ENCODE measurements around the gene ATAD3C.
"Not testable (repeated sequence)": the region's sequence is repeated elsewhere in the genome, so short reads cannot be mapped to it uniquely, and the experiment has no call there.

ATAD3C gene

GRCh38 chr1:1456683-1457255, 7.3 kb downstream of the ATAD3C start:
- peaks cover 13% of the 10 kb centered on the region for H3K27me3 Mint-ChIP-seq
- H3K4me3 Mint-ChIP-seq, H3K27ac Mint-ChIP-seq, DNase-seq, CTCF ChIA-PET, H3K9me3 Mint-ChIP-seq, H3K4me1 Mint-ChIP-seq, H3K36me3 Mint-ChIP-seq: not testable (repeated sequence)

- H3K9me3 Mint-ChIP-seq, DNase-seq, H3K27ac Mint-ChIP-seq, H3K36me3 Mint-ChIP-seq, CTCF ChIA-PET, H3K4me1 Mint-ChIP-seq, H3K4me3 Mint-ChIP-seq: not testable (repeated sequence)
- peaks cover 20% of the 10 kb centered on the region for H3K27me3 Mint-ChIP-seq
These were observed 9.7 kb downstream of the ATAD3C start for GRCh38 chr1:1459156-1459555.

GRCh38 chr1:1459711-1460110, 10.2 kb downstream of the ATAD3C start:
- H3K9me3 Mint-ChIP-seq, DNase-seq, CTCF ChIA-PET, H3K36me3 Mint-ChIP-seq, H3K4me3 Mint-ChIP-seq, H3K27ac Mint-ChIP-seq, H3K4me1 Mint-ChIP-seq: not testable (repeated sequence)
- H3K27me3 Mint-ChIP-seq, result peaks cover 20% of the 10 kb centered on the region

- Mint-ChIP-seq H3K36me3 (no peaks in the 10 kb centered on the region), H3K27ac (no peak overlapping the region), H3K4me1 (peaks cover 6% of the 10 kb centered on the region), H3K9me3 (no peaks in the 10 kb centered on the region), H3K4me3 (no peak overlapping the region), H3K27me3 (peaks cover 20% of the 10 kb centered on the region)
- no peak for DNase-seq
- CTCF ChIA-PET, result interaction anchor here (3.6 kb wide), 1 partner anchor 20 kb away, joined by 10 read pairs; no protein-coding TSS in a partner anchor
These were observed 11.1 kb downstream of the ATAD3C start for GRCh38 chr1:1460540-1461130.

GRCh38 chr1:1461721-1462317, 12.3 kb downstream of the ATAD3C start:
- peak overlapping the region; percentile 56 for H3K4me3 Mint-ChIP-seq
- no peaks in the 10 kb centered on the region for H3K36me3 Mint-ChIP-seq
- DNase-seq, result no peak
- CTCF ChIA-PET, result interaction anchor here (0.7 to 3.6 kb wide), 3 partner anchors 21 to 170 kb away, joined by 3 to 10 read pairs (median 3); no protein-coding TSS in a partner anchor
- H3K27me3 Mint-ChIP-seq, result peaks cover 20% of the 10 kb centered on the region
- peaks cover 6% of the 10 kb centered on the region for H3K4me1 Mint-ChIP-seq
- peak overlapping the region; percentile 77 for H3K27ac Mint-ChIP-seq
- no peaks in the 10 kb centered on the region for H3K9me3 Mint-ChIP-seq

GRCh38 chr1:1462318-1462966, 13.0 kb downstream of the ATAD3C start:
- no peaks in the 10 kb centered on the region for H3K36me3 Mint-ChIP-seq
- H3K4me3 Mint-ChIP-seq, result peak overlapping the region; percentile 56
- peak overlapping the region; percentile 77 for H3K27ac Mint-ChIP-seq
- H3K27me3 Mint-ChIP-seq, result peaks cover 20% of the 10 kb centered on the region
- H3K9me3 Mint-ChIP-seq, result no peaks in the 10 kb centered on the region
- CTCF ChIA-PET, result interaction anchor here (0.7 to 3.6 kb wide), 2 partner anchors 22 to 171 kb away, joined by 3 to 10 read pairs; no protein-coding TSS in a partner anchor
- peak; percentile 48 for DNase-seq
- peaks cover 6% of the 10 kb centered on the region for H3K4me1 Mint-ChIP-seq

GRCh38 chr1:1463312-1463711, 13.8 kb downstream of the ATAD3C start:
- H3K4me3 Mint-ChIP-seq, result no peak overlapping the region
- peaks cover 6% of the 10 kb centered on the region for H3K4me1 Mint-ChIP-seq
- no peaks in the 10 kb centered on the region for H3K9me3 Mint-ChIP-seq
- no peak for DNase-seq
- CTCF ChIA-PET, result interaction anchor here (3.6 kb wide), 1 partner anchor 22 kb away, joined by 10 read pairs; no protein-coding TSS in a partner anchor
- no peak overlapping the region for H3K27ac Mint-ChIP-seq
- H3K36me3 Mint-ChIP-seq, result no peaks in the 10 kb centered on the region
- H3K27me3 Mint-ChIP-seq, result peaks cover 20% of the 10 kb centered on the region

GRCh38 chr1:1468196-1468985, 18.9 kb downstream of the ATAD3C start:
- H3K9me3 Mint-ChIP-seq, H3K36me3 Mint-ChIP-seq, H3K27ac Mint-ChIP-seq, DNase-seq, CTCF ChIA-PET, H3K27me3 Mint-ChIP-seq, H3K4me3 Mint-ChIP-seq: not testable (repeated sequence)
- peaks cover 23% of the 10 kb centered on the region for H3K4me1 Mint-ChIP-seq

GRCh38 chr1:1470626-1471388, 21.3 kb downstream of the ATAD3C start:
- Mint-ChIP-seq H3K27me3 (no peaks in the 10 kb centered on the region), H3K4me3 (peak overlapping the region; percentile 84), H3K27ac (peak overlapping the region; percentile 86), H3K36me3 (no peaks in the 10 kb centered on the region), H3K9me3 (no peaks in the 10 kb centered on the region), H3K4me1 (peaks cover 27% of the 10 kb centered on the region)
- CTCF ChIA-PET, result no interaction called here
- peak; percentile 44 for DNase-seq

- Mint-ChIP-seq H3K4me1 (peaks cover 27% of the 10 kb centered on the region), H3K27me3 (no peaks in the 10 kb centered on the region), H3K9me3 (no peaks in the 10 kb centered on the region), H3K27ac (peak within 1 kb of the TSS; percentile 86), H3K4me3 (peak within 1 kb of the TSS; percentile 84), H3K36me3 (no peaks in the 10 kb centered on the region)
- DNase-seq, result peak; percentile 97
- CTCF ChIA-PET, result no interaction called here
These were observed 22.0 kb downstream of the ATAD3C start, which contains the start of gene ATAD3B for GRCh38 chr1:1471389-1472052. Gene ATAD3B (plus strand): TSS chr1:1471765. CDS start chr1:1471885, 120 bp downstream.

- H3K27me3 Mint-ChIP-seq, H3K36me3 Mint-ChIP-seq, CTCF ChIA-PET, H3K9me3 Mint-ChIP-seq: not testable (repeated sequence)
- DNase-seq, result peak; percentile 53
- peak overlapping the region; percentile 78 for H3K27ac Mint-ChIP-seq
- H3K4me1 Mint-ChIP-seq, result peaks cover 27% of the 10 kb centered on the region
- H3K4me3 Mint-ChIP-seq, result peak overlapping the region; percentile 77
These were observed 22.8 kb downstream of the ATAD3C start for GRCh38 chr1:1472053-1472876.

- Mint-ChIP-seq H3K4me1 (peaks cover 15% of the 10 kb centered on the region), H3K36me3 (peaks cover 18% of the 10 kb centered on the region)
- H3K27me3 Mint-ChIP-seq, DNase-seq, H3K27ac Mint-ChIP-seq, H3K4me3 Mint-ChIP-seq, H3K9me3 Mint-ChIP-seq, CTCF ChIA-PET: not testable (repeated sequence)
These were observed 26.5 kb downstream of the ATAD3C start for GRCh38 chr1:1476011-1476410.
